ENCODE results near the gene LCN6.

LCN6 gene

DNA sequence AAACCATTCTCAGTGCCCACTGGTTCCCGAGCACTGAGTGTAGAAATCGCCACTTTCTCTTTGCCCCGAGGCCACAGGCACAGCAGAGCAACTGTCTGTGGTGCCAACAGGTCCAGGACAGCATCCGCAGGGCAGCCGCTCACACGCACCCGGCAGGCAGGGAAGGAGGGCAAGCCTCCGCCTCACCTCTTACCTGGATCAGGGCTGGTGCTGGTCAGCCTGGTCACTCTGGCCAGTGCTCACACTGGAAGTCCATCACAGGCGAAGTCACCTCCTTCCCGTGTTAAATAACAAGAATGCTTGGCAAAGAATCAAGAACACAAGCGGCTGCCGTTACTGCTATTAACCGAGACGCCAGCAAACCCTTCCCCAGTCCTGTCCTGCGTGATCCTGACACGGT lies 22.2 kb downstream of the LCN6 start:
- peaks cover 30% of the 10 kb centered on the region for H3K36me3 ChIP-seq (ENCODE audit: control insufficient read depth, insufficient read depth, low read length)
- peaks cover 17% of the 10 kb centered on the region for H3K27me3 ChIP-seq (ENCODE audit: control insufficient read depth, insufficient read depth, low read length, poor library complexity, severe bottlenecking)
- H3K27ac ChIP-seq (ENCODE audit: insufficient read depth, low read depth, low read length, poor library complexity, severe bottlenecking): peak overlapping the region; percentile 17
- H3K4me1 ChIP-seq (ENCODE audit: control insufficient read depth, insufficient read depth, low read length): peaks cover 20% of the 10 kb centered on the region
- H3K4me3 ChIP-seq (ENCODE audit: insufficient read depth, low read depth, low read length): peak overlapping the region; percentile 97
- 89 to 90% methylated on average over 16 of the region's 16 CpGs for WGBS, 2 experiments
- H3K9me3 ChIP-seq (ENCODE audit: control insufficient read depth, low read length): no peaks in the 10 kb centered on the region

GRCh38 chr9:136725612-136726011 lies 22.7 kb downstream of the LCN6 start:
- Histone ChIP-seq H3K36me3 (ENCODE audit: control insufficient read depth, insufficient read depth, low read length) (peaks cover 30% of the 10 kb centered on the region), H3K4me3 (ENCODE audit: insufficient read depth, low read depth, low read length) (no peak overlapping the region)

DNA sequence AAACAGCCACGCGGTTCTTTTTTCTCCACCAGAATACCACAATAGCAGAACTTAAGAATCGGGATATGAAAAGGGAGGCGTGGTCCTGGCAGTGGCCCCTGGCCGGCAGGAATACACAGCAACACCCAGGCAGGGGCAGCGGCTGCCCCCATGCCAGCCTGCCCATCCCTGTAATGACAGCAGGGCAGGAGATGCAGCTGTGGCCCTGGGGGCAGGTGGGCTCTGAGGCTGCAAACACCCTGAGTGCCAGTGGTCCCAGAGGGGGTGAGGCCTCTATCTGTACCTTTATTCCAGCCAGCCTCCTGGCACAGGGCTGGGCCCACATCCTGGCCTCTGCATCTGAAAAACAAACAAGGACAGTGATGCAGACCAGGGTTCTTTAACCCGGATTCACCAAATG lies 23.6 kb downstream of the LCN6 start:
- Histone ChIP-seq H3K4me3 (ENCODE audit: insufficient read depth, low read depth, low read length) (no peak overlapping the region), H3K4me1 (ENCODE audit: control insufficient read depth, insufficient read depth, low read length) (peaks cover 33% of the 10 kb centered on the region), H3K36me3 (ENCODE audit: control insufficient read depth, insufficient read depth, low read length) (peaks cover 30% of the 10 kb centered on the region), H3K27me3 (ENCODE audit: control insufficient read depth, insufficient read depth, low read length, poor library complexity, severe bottlenecking) (peaks cover 17% of the 10 kb centered on the region), H3K27ac (ENCODE audit: insufficient read depth, low read depth, low read length, poor library complexity, severe bottlenecking) (no peak overlapping the region), H3K9me3 (ENCODE audit: control insufficient read depth, low read length) (no peaks in the 10 kb centered on the region)
- WGBS, 2 experiments: 95% methylated on average over 7 of the region's 7 CpGs

More at GRCh38 chr9:136725612-136726011, 22.7 kb downstream of the LCN6 start:
- Histone ChIP-seq H3K27ac (ENCODE audit: insufficient read depth, low read depth, low read length, poor library complexity, severe bottlenecking) (no peak overlapping the region), H3K27me3 (ENCODE audit: control insufficient read depth, insufficient read depth, low read length, poor library complexity, severe bottlenecking) (peaks cover 17% of the 10 kb centered on the region), H3K9me3 (ENCODE audit: control insufficient read depth, low read length) (no peaks in the 10 kb centered on the region), H3K4me1 (ENCODE audit: control insufficient read depth, insufficient read depth, low read length) (peaks cover 25% of the 10 kb centered on the region)
- 90 to 93% methylated on average over 10 of the region's 10 CpGs for WGBS, 2 experiments

- Histone ChIP-seq H3K4me3 (ENCODE audit: insufficient read depth, low read depth, low read length) (no peak overlapping the region), H3K27ac (ENCODE audit: insufficient read depth, low read depth, low read length, poor library complexity, severe bottlenecking) (no peak overlapping the region), H3K4me1 (ENCODE audit: control insufficient read depth, insufficient read depth, low read length) (peaks cover 39% of the 10 kb centered on the region), H3K9me3 (ENCODE audit: control insufficient read depth, low read length) (no peaks in the 10 kb centered on the region), H3K36me3 (ENCODE audit: control insufficient read depth, insufficient read depth, low read length) (peaks cover 30% of the 10 kb centered on the region), H3K27me3 (ENCODE audit: control insufficient read depth, insufficient read depth, low read length, poor library complexity, severe bottlenecking) (peaks cover 9% of the 10 kb centered on the region)
- WGBS, 2 experiments: 92 to 95% methylated on average over 8 of the region's 8 CpGs
Observed at GRCh38 chr9:136723989-136724388, 24.3 kb downstream of the LCN6 start.

DNA sequence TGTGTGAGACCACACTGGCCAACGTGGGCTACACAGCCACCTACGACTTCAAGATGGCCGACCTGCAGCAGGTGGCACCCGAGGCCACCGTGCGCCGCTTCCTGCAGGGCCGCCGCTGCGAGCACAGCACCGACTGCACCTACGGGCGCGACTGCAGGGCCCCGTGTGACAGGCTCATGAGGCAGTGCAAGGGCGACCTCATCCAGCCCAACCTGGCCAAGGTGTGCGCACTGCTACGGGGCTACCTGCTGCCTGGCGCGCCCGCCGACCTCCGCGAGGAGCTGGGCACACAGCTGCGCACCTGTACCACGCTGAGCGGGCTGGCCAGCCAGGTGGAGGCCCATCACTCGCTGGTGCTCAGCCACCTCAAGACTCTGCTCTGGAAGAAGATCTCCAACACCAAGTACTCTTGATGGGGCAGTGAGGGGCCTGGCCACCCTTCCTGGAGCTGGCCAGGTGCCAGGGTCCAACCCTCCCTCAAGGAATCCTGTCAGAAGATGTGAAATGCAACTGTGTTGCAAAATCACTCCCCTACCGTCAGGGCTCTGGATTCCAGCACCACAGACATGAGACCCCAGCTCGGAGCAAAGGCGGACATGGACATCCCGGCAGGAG lies 24.9 kb downstream of the LCN6 start:
- H3K27me3 ChIP-seq (ENCODE audit: control insufficient read depth, insufficient read depth, low read length, poor library complexity, severe bottlenecking): peaks cover 4% of the 10 kb centered on the region
- H3K36me3 ChIP-seq (ENCODE audit: control insufficient read depth, insufficient read depth, low read length): peaks cover 30% of the 10 kb centered on the region
- H3K4me1 ChIP-seq (ENCODE audit: control insufficient read depth, insufficient read depth, low read length): peaks cover 39% of the 10 kb centered on the region
- WGBS, 2 experiments: 95 to 96% methylated on average over 32 of the region's 32 CpGs
- no peak overlapping the region for H3K4me3 ChIP-seq (ENCODE audit: insufficient read depth, low read depth, low read length)
- no peaks in the 10 kb centered on the region for H3K9me3 ChIP-seq (ENCODE audit: control insufficient read depth, low read length)
- H3K27ac ChIP-seq (ENCODE audit: insufficient read depth, low read depth, low read length, poor library complexity, severe bottlenecking): no peak overlapping the region

- Histone ChIP-seq H3K36me3 (ENCODE audit: control insufficient read depth, insufficient read depth, low read length) (peaks cover 30% of the 10 kb centered on the region), H3K4me1 (ENCODE audit: control insufficient read depth, insufficient read depth, low read length) (peaks cover 39% of the 10 kb centered on the region), H3K27ac (ENCODE audit: insufficient read depth, low read depth, low read length, poor library complexity, severe bottlenecking) (no peak overlapping the region), H3K9me3 (ENCODE audit: control insufficient read depth, low read length) (no peaks in the 10 kb centered on the region), H3K4me3 (ENCODE audit: insufficient read depth, low read depth, low read length) (no peak overlapping the region), H3K27me3 (ENCODE audit: control insufficient read depth, insufficient read depth, low read length, poor library complexity, severe bottlenecking) (no peaks in the 10 kb centered on the region)
- 93 to 95% methylated on average over 24 of the region's 24 CpGs for WGBS, 2 experiments
Observed at GRCh38 chr9:136722969-136723356, 25.4 kb downstream of the LCN6 start.

DNA sequence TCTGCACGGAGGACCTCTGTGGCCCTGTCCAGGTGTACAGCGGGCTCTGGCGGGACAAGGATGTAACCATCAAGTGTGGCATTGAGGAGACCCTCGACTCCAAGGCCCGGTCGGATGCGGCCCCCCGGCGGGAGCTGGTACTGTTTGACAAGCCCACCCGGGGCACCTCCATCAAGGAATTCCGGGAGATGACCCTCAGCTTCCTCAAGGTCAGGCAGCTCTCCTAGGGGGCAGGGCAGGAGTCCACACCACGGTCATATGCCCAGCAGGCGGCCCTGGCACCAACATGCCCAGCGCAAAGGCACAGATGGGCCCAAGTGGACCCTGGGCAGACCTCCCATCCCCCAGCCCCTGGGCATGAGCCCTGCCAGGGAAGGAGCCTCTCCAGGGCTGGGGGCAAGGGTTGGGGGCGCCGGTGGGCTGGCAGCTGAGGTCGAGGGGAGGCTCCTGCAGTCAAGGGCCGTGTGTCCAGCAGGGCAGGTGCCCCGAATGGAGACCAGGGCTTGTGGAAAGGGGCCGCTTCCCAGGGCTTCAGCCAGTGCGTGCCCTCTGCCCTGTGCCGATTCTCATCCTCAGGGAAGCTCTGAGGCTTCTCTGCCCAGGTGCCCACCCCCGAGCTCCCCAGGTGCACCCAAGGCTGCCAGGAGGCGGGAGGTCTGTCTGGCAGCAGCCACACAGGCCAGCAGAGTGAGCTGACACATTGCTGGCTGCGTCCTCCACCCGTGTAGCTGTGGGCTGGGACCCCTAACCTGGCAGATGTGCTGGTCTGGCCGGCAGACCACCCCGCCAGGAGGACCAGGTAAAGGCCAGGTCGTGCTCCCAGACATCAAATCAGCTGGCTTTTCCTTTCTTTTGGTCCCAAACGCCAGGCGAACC lies 26.0 kb downstream of the LCN6 start:
- Histone ChIP-seq H3K27ac (ENCODE audit: insufficient read depth, low read depth, low read length, poor library complexity, severe bottlenecking) (no peak overlapping the region), H3K36me3 (ENCODE audit: control insufficient read depth, insufficient read depth, low read length) (peaks cover 30% of the 10 kb centered on the region), H3K9me3 (ENCODE audit: control insufficient read depth, low read length) (no peaks in the 10 kb centered on the region), H3K27me3 (ENCODE audit: control insufficient read depth, insufficient read depth, low read length, poor library complexity, severe bottlenecking) (no peaks in the 10 kb centered on the region), H3K4me1 (ENCODE audit: control insufficient read depth, insufficient read depth, low read length) (peaks cover 39% of the 10 kb centered on the region), H3K4me3 (ENCODE audit: insufficient read depth, low read depth, low read length) (no peak overlapping the region)
- WGBS, 2 experiments: 90 to 91% methylated on average over 31 of the region's 31 CpGs

- H3K36me3 ChIP-seq (ENCODE audit: control insufficient read depth, insufficient read depth, low read length): peaks cover 30% of the 10 kb centered on the region
- H3K4me1 ChIP-seq (ENCODE audit: control insufficient read depth, insufficient read depth, low read length): peaks cover 33% of the 10 kb centered on the region
- no peak overlapping the region for H3K4me3 ChIP-seq (ENCODE audit: insufficient read depth, low read depth, low read length)
- H3K27me3 ChIP-seq (ENCODE audit: control insufficient read depth, insufficient read depth, low read length, poor library complexity, severe bottlenecking): no peaks in the 10 kb centered on the region
- 93 to 94% methylated on average over 30 of the region's 30 CpGs for WGBS, 2 experiments
- H3K27ac ChIP-seq (ENCODE audit: insufficient read depth, low read depth, low read length, poor library complexity, severe bottlenecking): no peak overlapping the region
- no peaks in the 10 kb centered on the region for H3K9me3 ChIP-seq (ENCODE audit: control insufficient read depth, low read length)
Observed at GRCh38 chr9:136721339-136722092, 26.8 kb downstream of the LCN6 start.

DNA sequence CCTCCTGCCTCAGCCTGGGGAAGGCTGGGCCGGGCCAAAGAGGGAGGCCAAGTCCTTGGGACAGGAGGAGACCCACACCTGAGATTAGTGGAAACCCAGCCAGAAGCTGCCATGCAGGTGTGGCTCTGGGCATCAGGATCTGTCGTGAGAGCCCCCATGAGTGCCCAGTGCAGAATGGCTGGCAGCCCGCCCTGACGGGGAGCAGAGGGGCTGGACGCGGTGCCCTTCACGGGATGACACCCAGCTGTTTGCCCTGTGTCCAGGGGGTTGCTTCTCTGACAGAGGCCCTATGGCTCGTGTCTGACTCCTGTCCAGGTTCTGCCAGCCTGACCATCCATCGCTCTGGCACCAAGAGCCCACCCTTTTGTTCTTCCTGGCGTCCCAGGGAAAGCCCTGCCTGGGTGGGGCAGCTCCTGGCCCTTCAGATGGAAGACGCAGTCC lies 27.4 kb downstream of the LCN6 start:
- no peak overlapping the region for H3K4me3 ChIP-seq (ENCODE audit: insufficient read depth, low read depth, low read length)
- 85 to 86% methylated on average over 11 of the region's 11 CpGs for WGBS, 2 experiments
- no peaks in the 10 kb centered on the region for H3K9me3 ChIP-seq (ENCODE audit: control insufficient read depth, low read length)
- H3K27ac ChIP-seq (ENCODE audit: insufficient read depth, low read depth, low read length, poor library complexity, severe bottlenecking): peak overlapping the region; percentile 81
- H3K36me3 ChIP-seq (ENCODE audit: control insufficient read depth, insufficient read depth, low read length): peaks cover 26% of the 10 kb centered on the region
- H3K27me3 ChIP-seq (ENCODE audit: control insufficient read depth, insufficient read depth, low read length, poor library complexity, severe bottlenecking): no peaks in the 10 kb centered on the region
- H3K4me1 ChIP-seq (ENCODE audit: control insufficient read depth, insufficient read depth, low read length): peaks cover 29% of the 10 kb centered on the region
